HAP-1 (cell line): ENCODE measurements around the gene ADAMTS12.
"Not testable (repeated sequence)": the region's sequence is repeated elsewhere in the genome, so short reads cannot be mapped to it uniquely, and the experiment has no call there.

Experiments used
- DNase-seq, 2 experiments: peaks; one replicate each; pipeline ENCODE4 v3.0.0-alpha.2; 2016 to 2020; ENCODE audit warnings: low spot score in 2 of 2
- H3K27me3 ChIP-seq: fragments of 250-450 bp; sonication (Bioruptor Pico); 2 replicates; pipeline ENCODE4 v1.5.1; 2020; ENCODE audit warnings: low read depth, mild to moderate bottlenecking, moderate library complexity
- H3K36me3 ChIP-seq: fragments of 250-450 bp; sonication (Bioruptor Pico); replicated peaks from 2 replicates; pipeline ENCODE4 v1.5.1; 2020; ENCODE audit warnings: mild to moderate bottlenecking
- H3K4me1 ChIP-seq: fragments of 250-450 bp; sonication (Bioruptor Pico); 2 replicates; pipeline ENCODE4 v1.5.1; 2020; ENCODE audit warnings: mild to moderate bottlenecking
- H3K4me3 ChIP-seq: fragments of 250-450 bp; sonication (Bioruptor Pico); 2 replicates; pipeline ENCODE4 v1.5.1; 2020; ENCODE audit warnings: mild to moderate bottlenecking, moderate library complexity
- H3K9me3 ChIP-seq: fragments of 250-450 bp; sonication (Bioruptor Pico); 2 replicates; pipeline ENCODE4 v1.5.1; 2020; ENCODE audit warnings: mild to moderate bottlenecking, moderate library complexity
- in situ Hi-C: fragments of 300-500 bp; cut with MboI; formaldehyde crosslinking; loops from 3 replicates; pipeline ENCODE4 v1.14.3; 2020; ENCODE audit warnings: low sequenced_read_pairs, inconsistent platforms, mixed read lengths

ADAMTS12 gene

GRCh38 chr5:33929925-33930690, 38.3 kb upstream of the ADAMTS12 start:
- Histone ChIP-seq H3K36me3 (no peaks in the 10 kb centered on the region), H3K4me3 (no peak overlapping the region), H3K27me3 (peaks cover 6% of the 10 kb centered on the region; the same call in 1 of the 2 replicates), H3K9me3 (no peaks in the 10 kb centered on the region), H3K4me1 (no peaks in the 10 kb centered on the region)
- in situ Hi-C loops, result loop anchor here (10.0 kb wide), 1 partner anchor 495 kb away; no protein-coding TSS in a partner anchor
- no peak for DNase-seq

- no peaks in the 10 kb centered on the region for H3K36me3 ChIP-seq
- in situ Hi-C loops, result no loop called here
- no peaks in the 10 kb centered on the region for H3K9me3 ChIP-seq
- DNase-seq, result no peak
- no peaks in the 10 kb centered on the region for H3K4me1 ChIP-seq
- H3K4me3 ChIP-seq, result no peak overlapping the region
- peaks cover 6% of the 10 kb centered on the region; the same call in 1 of the 2 replicates for H3K27me3 ChIP-seq
Measured at GRCh38 chr5:33928283-33928682, 36.5 kb upstream of the ADAMTS12 start.

- Histone ChIP-seq H3K4me1 (no peaks in the 10 kb centered on the region), H3K9me3 (no peaks in the 10 kb centered on the region), H3K27me3 (peaks cover 6% of the 10 kb centered on the region; the same call in 1 of the 2 replicates), H3K36me3 (no peaks in the 10 kb centered on the region), H3K4me3 (no peak overlapping the region)
- DNase-seq, result no peak
- in situ Hi-C loops, result no loop called here
Measured at GRCh38 chr5:33927685-33928084, 35.9 kb upstream of the ADAMTS12 start.

- in situ Hi-C loops, result no loop called here
- Histone ChIP-seq H3K36me3 (no peaks in the 10 kb centered on the region), H3K4me1 (no peaks in the 10 kb centered on the region), H3K4me3 (no peak overlapping the region), H3K27me3 (no peaks in the 10 kb centered on the region), H3K9me3 (no peaks in the 10 kb centered on the region)
- no peak for DNase-seq
Measured at GRCh38 chr5:33925278-33925677, 33.5 kb upstream of the ADAMTS12 start.

- H3K4me1 ChIP-seq, result no peaks in the 10 kb centered on the region
- H3K36me3 ChIP-seq, result no peaks in the 10 kb centered on the region
- DNase-seq, result no peak
- no peak overlapping the region for H3K4me3 ChIP-seq
- in situ Hi-C loops, result no loop called here
- H3K9me3 ChIP-seq, result no peaks in the 10 kb centered on the region
- no peaks in the 10 kb centered on the region for H3K27me3 ChIP-seq
Measured at GRCh38 chr5:33921002-33921401, 29.2 kb upstream of the ADAMTS12 start.

- H3K27me3 ChIP-seq, H3K4me3 ChIP-seq, in situ Hi-C loops, H3K36me3 ChIP-seq, DNase-seq, H3K9me3 ChIP-seq, H3K4me1 ChIP-seq: not testable (repeated sequence)
Measured at GRCh38 chr5:33914844-33915243, 23.1 kb upstream of the ADAMTS12 start.

- H3K9me3 ChIP-seq, DNase-seq, H3K36me3 ChIP-seq, H3K27me3 ChIP-seq, H3K4me3 ChIP-seq, in situ Hi-C loops, H3K4me1 ChIP-seq: not testable (repeated sequence)
Measured at GRCh38 chr5:33906248-33906647, 14.5 kb upstream of the ADAMTS12 start.

GRCh38 chr5:33905381-33905780, 13.6 kb upstream of the ADAMTS12 start:
- no peaks in the 10 kb centered on the region for H3K4me1 ChIP-seq
- 0 out of 2 replicates have a peak, but pooled peaks cover 2% of the 10 kb centered on the region for H3K27me3 ChIP-seq
- H3K36me3 ChIP-seq, result no peaks in the 10 kb centered on the region
- DNase-seq, result no peak
- peaks cover 5% of the 10 kb centered on the region for H3K9me3 ChIP-seq
- H3K4me3 ChIP-seq, result no peak overlapping the region
- in situ Hi-C loops, result no loop called here

- Histone ChIP-seq H3K4me1 (no peaks in the 10 kb centered on the region), H3K9me3 (peaks cover 5% of the 10 kb centered on the region), H3K36me3 (no peaks in the 10 kb centered on the region), H3K4me3 (no peak overlapping the region), H3K27me3 (no peaks in the 10 kb centered on the region)
- in situ Hi-C loops, result no loop called here
- DNase-seq, result no peak
Measured at GRCh38 chr5:33903118-33903517, 11.3 kb upstream of the ADAMTS12 start.

GRCh38 chr5:33901156-33901555, 9.4 kb upstream of the ADAMTS12 start:
- in situ Hi-C loops, result no loop called here
- no peak for DNase-seq
- no peak overlapping the region for H3K4me3 ChIP-seq

GRCh38 chr5:33894566-33894965, 2.8 kb upstream of the ADAMTS12 start:
- DNase-seq, result no peak
- H3K27me3 ChIP-seq, result no peaks in the 10 kb centered on the region
- no peaks in the 10 kb centered on the region for H3K36me3 ChIP-seq
- in situ Hi-C loops, result no loop called here
- H3K9me3 ChIP-seq, result no peaks in the 10 kb centered on the region
- no peaks in the 10 kb centered on the region; the same call in 1 of the 2 replicates for H3K4me1 ChIP-seq
- H3K4me3 ChIP-seq, result no peak overlapping the region

More at GRCh38 chr5:33901156-33901555, 9.4 kb upstream of the ADAMTS12 start:
- peaks cover 3% of the 10 kb centered on the region; the same call in 1 of the 2 replicates for H3K9me3 ChIP-seq
- H3K27me3 ChIP-seq, result no peaks in the 10 kb centered on the region
- H3K4me1 ChIP-seq, result no peaks in the 10 kb centered on the region
- H3K36me3 ChIP-seq, result no peaks in the 10 kb centered on the region

GRCh38 chr5:33892620-33893137, 889 bp upstream of the ADAMTS12 start:
- H3K27me3 ChIP-seq, result no peaks in the 10 kb centered on the region
- H3K4me3 ChIP-seq, result no peak overlapping the region
- no peak for DNase-seq
- H3K4me1 ChIP-seq, result no peaks in the 10 kb centered on the region; the same call in 1 of the 2 replicates
- H3K36me3 ChIP-seq, result no peaks in the 10 kb centered on the region
- no peaks in the 10 kb centered on the region for H3K9me3 ChIP-seq
- in situ Hi-C loops, result no loop called here

- Histone ChIP-seq H3K4me3 (peak overlapping the region; percentile 24), H3K36me3 (no peaks in the 10 kb centered on the region), H3K27me3 (no peaks in the 10 kb centered on the region), H3K9me3 (no peaks in the 10 kb centered on the region), H3K4me1 (no peaks in the 10 kb centered on the region; the same call in 1 of the 2 replicates)
- no peak for DNase-seq
- in situ Hi-C loops, result no loop called here
Measured at GRCh38 chr5:33891446-33891787, 373 bp downstream of the ADAMTS12 start.

- Histone ChIP-seq H3K4me3 (no peak overlapping the region), H3K9me3 (no peaks in the 10 kb centered on the region), H3K4me1 (no peaks in the 10 kb centered on the region; the same call in 1 of the 2 replicates), H3K27me3 (no peaks in the 10 kb centered on the region), H3K36me3 (no peaks in the 10 kb centered on the region)
- DNase-seq, result no peak
- in situ Hi-C loops, result no loop called here
Measured at GRCh38 chr5:33890131-33891032, 1.4 kb downstream of the ADAMTS12 start.
